HG03045 (cell line): Measurements from ENCODE around the gene CD300H.

ENCODE experiments used
- ATAC-seq: cut with Tn5 transposase; IDR thresholded peaks from one replicate; pipeline ENCODE4 v1.9.1; 2021; ENCODE audit warnings: mild to moderate bottlenecking, moderate library complexity; ENCODE audit not compliant: unreplicated experiment

The CD300H gene

GRCh38 chr17:74552037-74552436 is 15.3 kb downstream of the CD300H start:
- no peak for ATAC-seq

GRCh38 chr17:74550602-74551001 is 16.7 kb downstream of the CD300H start:
- no peak for ATAC-seq

GRCh38 chr17:74549343-74549742 is 18.0 kb downstream of the CD300H start:
- ATAC-seq: no peak

GRCh38 chr17:74547736-74548135 is 19.6 kb downstream of the CD300H start:
- ATAC-seq: no peak

GRCh38 chr17:74547264-74547663 is 20.0 kb downstream of the CD300H start:
- ATAC-seq: no peak

- ATAC-seq: no peak
Measured at GRCh38 chr17:74546586-74546985, 20.7 kb downstream of the CD300H start.

GRCh38 chr17:74545843-74546230 is 21.5 kb downstream of the CD300H start, which contains the start of gene CD300C:
CD300C (minus strand) TSS chr17:74546115; CDS start chr17:74545782, 333 bp downstream.
- ATAC-seq: no peak

GRCh38 chr17:74544991-74545842 is 22.1 kb downstream of the CD300H start:
- ATAC-seq: no peak

GRCh38 chr17:74543891-74544760 is 23.2 kb downstream of the CD300H start:
- no peak for ATAC-seq

- no peak for ATAC-seq
Measured at GRCh38 chr17:74543406-74543805, 23.9 kb downstream of the CD300H start.

GRCh38 chr17:74542727-74543383 is 24.5 kb downstream of the CD300H start:
- ATAC-seq: no peak

GRCh38 chr17:74542166-74542565 is 25.1 kb downstream of the CD300H start:
- ATAC-seq: no peak

GRCh38 chr17:74541176-74542111 is 25.9 kb downstream of the CD300H start:
- ATAC-seq: no peak

GRCh38 chr17:74539281-74539820 is 28.0 kb downstream of the CD300H start:
- ATAC-seq: no peak

- no peak for ATAC-seq
Measured at GRCh38 chr17:74536890-74537289, 30.4 kb downstream of the CD300H start.

- ATAC-seq: no peak
Measured at GRCh38 chr17:74532115-74532514, 35.2 kb downstream of the CD300H start.

- ATAC-seq: no peak
Measured at GRCh38 chr17:74531231-74531761, 36.0 kb downstream of the CD300H start, which contains the start of gene CD300LB. CD300LB (minus strand) TSS chr17:74531475; CDS start chr17:74531350, 125 bp downstream.

- no peak for ATAC-seq
Measured at GRCh38 chr17:74530831-74531150, 36.5 kb downstream of the CD300H start.

GRCh38 chr17:74529243-74529642 is 38.1 kb downstream of the CD300H start:
- no peak for ATAC-seq
